ENCODE data around the gene NCAPG2.

The NCAPG2 gene

DNA sequence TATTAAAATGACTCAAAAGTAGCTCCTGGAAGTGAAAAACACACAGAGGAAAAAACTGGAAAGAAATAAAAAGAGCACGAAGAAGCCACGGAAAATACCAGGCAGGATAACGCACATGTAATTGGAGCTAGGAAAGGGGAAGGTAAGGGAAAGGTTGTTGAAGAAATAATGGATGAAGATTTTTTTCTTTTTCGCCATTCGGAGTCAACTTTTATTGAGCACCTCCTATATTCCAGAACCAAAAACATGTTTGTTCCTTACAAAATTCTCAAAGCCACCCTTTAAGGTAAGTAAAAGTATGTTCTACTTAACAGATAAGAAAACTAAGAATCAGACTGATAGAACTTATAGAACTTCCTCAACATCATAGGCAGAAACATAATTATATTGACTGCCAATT lies 84.2 kb downstream of the NCAPG2 start:
- DNase-seq = no peak

DNA sequence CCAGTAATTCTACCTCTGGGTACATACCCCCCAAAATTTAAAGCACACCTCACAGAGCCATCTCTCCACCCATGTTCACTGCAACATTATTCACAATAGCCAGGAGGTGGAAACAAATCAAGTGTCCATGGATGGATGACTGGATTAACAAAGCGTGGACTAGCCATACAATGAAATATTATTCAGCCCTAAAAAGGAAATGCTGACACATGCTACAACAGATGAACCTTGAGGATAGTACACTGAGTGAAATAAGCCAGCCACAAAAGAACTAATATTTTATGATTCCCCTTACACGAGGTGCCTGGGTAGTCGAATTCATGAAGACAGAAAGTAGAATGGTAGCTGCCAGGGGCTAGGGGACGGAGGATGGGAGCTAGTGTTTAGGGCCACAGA lies 85.9 kb downstream of the NCAPG2 start:
- DNase-seq = no peak

DNA sequence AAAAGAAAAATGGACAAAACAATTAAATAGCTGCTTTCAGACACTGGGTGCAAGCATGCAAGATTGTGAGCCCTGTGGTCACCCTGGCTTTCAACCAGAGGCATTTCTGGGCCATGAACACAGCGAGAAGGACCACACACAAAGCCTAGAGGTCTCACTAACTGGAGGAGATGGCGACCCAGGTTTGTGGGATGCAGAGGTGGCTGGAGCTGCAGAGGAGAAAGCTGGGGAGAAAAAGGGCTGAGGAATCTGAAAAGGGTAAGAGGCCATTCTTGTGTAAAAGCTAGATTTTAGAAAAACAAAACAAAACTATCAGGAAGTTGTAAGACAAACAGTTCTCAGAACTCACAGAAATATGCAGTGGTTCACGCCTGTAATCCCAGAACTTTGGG lies 86.9 kb downstream of the NCAPG2 start:
- DNase-seq = no peak

DNA sequence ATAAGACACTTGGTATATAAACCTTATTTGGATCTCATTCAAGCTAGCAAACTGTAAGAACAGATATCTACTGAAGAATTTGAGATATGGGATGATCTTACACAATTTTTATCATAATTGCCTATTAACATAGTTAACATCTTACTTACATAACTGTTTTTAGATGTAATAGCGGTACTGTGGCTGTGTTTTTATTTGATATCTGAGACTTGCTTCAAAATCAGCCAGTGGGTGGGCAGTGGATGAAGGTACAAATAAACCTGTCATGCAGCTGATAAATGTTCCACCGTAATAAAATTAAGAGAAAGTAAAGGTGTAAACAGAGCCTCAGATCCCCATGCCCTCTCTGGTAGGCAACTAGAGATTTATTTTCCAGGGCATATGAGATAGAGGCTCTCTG lies 88.6 kb downstream of the NCAPG2 start:
- DNase-seq = no peak

- no peak for DNase-seq
Observed at GRCh38 chr7:158614700-158615099, 89.9 kb downstream of the NCAPG2 start.

DNA sequence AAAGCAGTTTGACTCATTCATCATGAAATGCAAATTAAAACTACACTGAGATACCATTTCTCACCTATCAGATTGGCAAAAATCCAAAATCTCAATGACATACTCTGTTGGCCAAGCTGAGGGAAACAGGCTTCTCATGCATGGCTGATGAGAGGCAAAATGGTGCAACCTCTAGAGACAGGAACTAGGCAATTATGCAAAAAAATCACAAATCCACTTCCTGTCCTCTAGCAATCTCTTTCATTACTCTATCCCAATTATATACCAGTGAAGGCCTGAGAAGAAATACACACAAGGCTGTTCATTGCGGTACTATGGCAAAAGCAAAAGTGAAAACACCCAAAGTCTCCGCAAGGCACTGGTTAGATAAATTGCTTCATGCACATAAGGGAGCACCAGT lies 91.1 kb downstream of the NCAPG2 start:
- no peak for DNase-seq

DNA sequence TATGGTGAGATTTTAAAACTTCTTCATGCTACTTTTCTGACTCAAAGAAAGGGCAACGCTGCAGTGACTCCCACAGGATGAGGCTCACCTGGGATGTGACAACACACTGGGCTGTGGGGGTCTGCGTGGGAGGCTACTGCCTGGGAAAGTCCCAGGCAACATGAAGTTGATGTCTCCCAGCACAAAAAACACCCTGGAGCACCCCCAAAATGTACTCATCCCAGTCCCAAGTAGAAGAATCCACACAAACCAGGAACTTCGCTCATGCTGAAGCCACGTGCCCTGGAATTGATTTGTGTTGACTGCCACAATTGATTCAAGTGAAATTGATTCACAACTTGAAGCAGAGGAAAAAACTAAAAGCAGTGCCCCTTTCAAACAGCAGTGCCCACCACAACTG lies 92.1 kb downstream of the NCAPG2 start:
- no peak for DNase-seq

- DNase-seq = no peak
Observed at GRCh38 chr7:158611541-158611940, 93.1 kb downstream of the NCAPG2 start.

DNA sequence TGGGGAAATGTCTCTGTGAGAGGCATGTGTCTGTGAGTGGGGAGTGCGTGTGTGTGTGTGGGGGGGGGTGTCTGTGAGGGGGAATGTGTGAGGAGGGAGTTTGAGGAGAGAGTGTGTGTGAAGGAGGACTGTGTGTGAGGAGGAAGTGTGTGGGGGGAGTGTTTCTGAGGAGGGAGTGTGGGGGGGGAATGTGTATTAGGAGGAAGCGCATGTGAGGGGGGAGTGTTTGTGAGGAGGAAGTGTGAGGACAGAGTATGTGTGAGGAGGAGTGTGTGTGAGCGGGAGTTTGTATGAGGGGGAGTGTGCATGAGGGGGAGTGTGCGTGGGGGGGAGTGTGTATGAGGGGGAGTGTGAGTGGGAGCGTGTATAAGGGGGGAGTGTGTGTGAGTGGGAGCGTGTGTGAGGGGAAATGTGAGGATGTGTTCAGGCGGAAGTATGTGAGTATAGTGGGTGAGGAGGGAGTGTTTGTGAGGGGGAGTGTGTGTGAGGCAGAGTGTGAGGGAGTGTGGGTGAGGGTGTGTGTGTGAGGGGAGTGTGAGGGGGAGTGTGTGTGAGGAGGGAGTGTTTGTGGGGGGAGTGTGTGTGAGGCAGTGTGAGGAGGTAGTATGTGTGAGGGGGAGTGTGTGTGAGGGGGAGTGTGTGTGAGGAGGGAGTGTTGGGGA lies 95.2 kb downstream of the NCAPG2 start:
- DNase-seq = no peak

- DNase-seq = no peak
Observed at GRCh38 chr7:158607563-158607962, 97.0 kb downstream of the NCAPG2 start.

DNA sequence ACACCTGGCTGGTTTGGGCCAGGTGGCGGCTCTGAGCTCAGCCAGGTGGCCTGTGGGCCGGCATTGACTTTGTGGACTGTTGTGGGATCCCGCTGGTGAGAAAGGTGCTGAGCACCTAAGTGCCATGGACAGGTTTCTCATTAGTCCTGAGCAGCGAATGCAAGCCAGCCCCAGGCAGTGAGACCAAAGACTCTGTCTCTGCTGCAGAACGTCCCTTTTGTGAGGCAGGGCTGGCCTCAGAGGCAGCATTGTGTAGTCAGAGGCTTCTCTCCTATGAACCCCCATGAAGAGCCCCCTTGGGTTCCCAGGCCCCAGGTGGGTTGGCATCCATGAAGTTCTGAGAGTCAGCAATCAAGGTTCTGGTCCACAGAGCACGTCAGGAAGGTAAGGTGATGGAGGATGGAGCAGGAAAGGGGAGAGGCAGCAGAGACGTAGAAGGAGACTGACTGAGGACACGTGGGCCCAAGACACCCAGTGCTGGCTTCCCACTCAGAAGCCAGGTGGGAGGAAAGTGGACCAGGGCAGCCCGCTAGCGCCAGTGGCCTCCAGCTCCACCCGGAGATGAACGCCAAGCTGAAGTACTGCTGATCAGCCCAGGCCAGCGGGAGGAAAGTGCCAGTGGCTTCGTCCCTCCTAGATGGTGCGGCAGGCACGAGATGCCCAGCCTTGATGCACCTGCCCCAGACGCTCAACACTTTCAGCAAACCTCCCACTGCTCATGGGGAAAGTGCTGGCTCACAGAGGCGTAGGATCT lies 97.8 kb downstream of the NCAPG2 start:
- DNase-seq = no peak

GRCh38 chr7:158606129-158606528 lies 98.5 kb downstream of the NCAPG2 start:
- no peak for DNase-seq

- DNase-seq = no peak
Observed at GRCh38 chr7:158603773-158604755, 100.5 kb downstream of the NCAPG2 start.

DNA sequence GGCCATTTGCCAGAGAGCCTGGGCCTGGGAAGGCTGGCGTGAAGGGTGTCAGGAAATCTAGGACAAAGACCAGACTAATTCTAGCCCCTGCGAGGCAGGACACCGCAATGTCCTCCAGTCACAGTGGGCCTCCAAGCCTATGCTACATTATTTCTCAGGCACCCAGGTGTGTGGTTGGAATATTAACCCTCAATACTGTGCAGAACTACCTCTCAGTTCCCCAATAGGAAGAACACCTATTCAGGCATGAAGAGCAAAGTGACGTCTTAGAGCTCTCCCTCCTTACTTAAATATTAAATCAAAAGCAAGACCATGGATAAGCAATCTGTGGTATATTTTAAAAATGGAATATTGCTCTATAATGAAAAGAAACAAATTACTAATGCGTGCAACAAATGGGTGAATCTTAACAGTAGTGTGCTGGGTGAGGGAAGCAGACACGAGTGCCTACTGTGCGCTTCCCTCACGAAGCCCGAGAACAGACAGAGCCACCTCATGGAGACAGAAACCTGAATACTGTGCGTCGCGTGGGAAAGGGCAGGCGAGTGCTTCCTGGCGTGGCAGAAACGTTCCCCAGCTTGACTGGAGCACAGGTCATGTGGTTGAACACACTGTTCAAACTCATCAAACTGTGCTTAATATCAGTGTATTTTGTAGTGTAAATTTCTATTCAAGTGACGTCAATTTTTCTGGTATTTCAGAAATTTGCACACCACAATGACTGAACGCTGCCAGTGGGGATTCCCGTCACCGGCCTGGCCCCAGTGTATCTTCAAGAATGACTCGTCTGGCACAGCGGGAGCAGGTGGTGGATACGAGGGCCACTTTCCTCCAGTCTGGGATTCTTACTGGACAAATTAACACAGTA lies 101.5 kb downstream of the NCAPG2 start:
- no peak for DNase-seq

GRCh38 chr7:158602041-158602440 lies 102.6 kb downstream of the NCAPG2 start:
- no peak for DNase-seq

DNA sequence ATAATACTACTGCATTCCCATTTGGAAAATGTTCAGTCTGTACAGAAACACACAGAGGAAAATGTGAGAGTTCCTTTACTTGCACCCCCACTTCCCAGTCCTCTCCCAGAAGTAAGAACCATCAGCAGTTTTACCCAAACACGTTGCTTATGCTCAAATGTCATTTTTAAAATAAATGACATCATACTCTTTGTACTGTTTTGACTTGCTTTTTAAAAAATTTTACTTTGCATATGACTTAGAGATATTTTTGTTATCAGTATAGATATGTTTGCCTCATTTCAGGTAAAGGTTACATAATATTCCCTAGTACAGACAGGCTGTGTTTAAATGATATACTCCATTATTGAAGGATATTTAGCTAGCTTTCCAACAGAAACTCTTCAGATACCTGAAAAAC lies 103.5 kb downstream of the NCAPG2 start:
- DNase-seq = no peak

GRCh38 chr7:158596745-158597144 lies 107.9 kb downstream of the NCAPG2 start:
- DNase-seq = no peak

DNA sequence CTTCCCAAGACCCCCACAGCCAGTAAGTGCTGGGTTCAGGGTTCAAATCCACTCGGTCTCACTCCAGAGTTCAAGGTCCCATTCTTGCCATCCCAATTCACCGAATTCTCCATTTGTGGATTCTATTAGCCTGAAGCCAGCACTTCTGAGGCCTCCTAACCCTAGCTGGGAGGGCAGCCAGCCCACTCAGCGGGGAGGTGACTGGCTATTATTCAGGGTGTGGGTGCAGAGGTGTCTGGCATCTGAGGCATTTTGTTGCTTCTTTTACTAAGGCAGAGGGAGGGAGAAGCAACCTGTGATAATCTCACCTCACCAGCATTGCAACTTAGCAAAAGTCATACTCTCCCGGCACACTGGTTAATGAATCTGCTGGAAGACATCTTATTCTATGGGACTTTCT lies 108.3 kb downstream of the NCAPG2 start:
- no peak for DNase-seq

- no peak for DNase-seq
Observed at GRCh38 chr7:158595068-158595467, 109.5 kb downstream of the NCAPG2 start.

DNA sequence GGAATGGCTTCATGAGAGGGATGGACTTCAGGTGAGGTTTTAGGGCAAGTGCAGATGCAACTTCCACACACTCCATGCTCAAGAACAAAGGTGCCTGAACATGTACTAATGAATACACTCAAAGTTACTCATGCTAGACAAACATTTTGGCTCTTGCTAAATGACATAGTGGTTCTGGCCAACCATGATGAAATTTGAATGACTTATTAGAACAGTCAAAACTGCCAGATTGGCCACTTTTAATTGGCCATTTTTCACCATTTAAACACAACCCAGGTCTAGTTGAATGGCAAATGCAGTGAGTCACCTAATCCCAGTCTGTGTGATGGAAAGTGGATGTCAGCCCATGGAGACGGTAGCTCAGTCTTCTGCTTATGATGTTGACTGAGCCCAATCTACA lies 112.1 kb downstream of the NCAPG2 start:
- DNase-seq = no peak

- DNase-seq = no peak
Observed at GRCh38 chr7:158591944-158592343, 112.7 kb downstream of the NCAPG2 start.

DNA sequence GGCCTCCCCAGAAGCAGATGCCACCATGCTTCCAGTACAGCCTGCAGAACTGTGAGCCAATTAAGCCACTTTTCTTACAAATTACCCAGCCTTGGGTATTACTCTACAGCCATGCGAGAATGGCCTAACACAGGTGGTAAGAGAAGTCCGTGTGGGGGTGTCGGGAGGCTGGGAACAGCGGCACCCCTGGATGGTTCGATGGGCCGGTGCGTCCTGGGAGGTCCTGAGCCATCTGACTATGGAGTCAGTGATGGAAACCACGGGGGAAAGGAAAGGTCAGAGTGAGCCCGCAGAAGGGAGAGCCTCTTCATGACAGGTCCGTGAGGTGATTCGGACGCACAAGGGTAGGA lies 114.4 kb downstream of the NCAPG2 start:
- DNase-seq = no peak

GRCh38 chr7:158589653-158590052 lies 115.0 kb downstream of the NCAPG2 start:
- no peak for DNase-seq
